HEK293T (cell line): ENCODE measurements around the gene RBM7.

Experiments
- ARNT ChIP-seq: fragments of 450-650 bp; IDR thresholded peaks from 2 replicates; pipeline ENCODE4 v1.6.1; 2017; ENCODE audit warnings: mild to moderate bottlenecking
- CTBP1 ChIP-seq: fragments of 450-650 bp; IDR thresholded peaks from 2 replicates; pipeline ENCODE4 v1.6.1; 2016; ENCODE audit warnings: borderline replicate concordance
- ELF4 ChIP-seq: fragments of 450-650 bp; IDR thresholded peaks from 2 replicates; pipeline ENCODE4 v1.6.1; 2017; ENCODE audit warnings: antibody characterized with exemption
- FOXA1 ChIP-seq: fragments of 450-650 bp; IDR thresholded peaks from 2 replicates; pipeline ENCODE4 v1.6.1; 2016; ENCODE audit warnings: mild to moderate bottlenecking
- FOXM1 ChIP-seq: fragments of 450-650 bp; IDR thresholded peaks from 2 replicates; pipeline ENCODE4 v1.6.1; 2017; ENCODE audit warnings: mild to moderate bottlenecking, borderline replicate concordance
- LEF1 ChIP-seq: fragments of 450-650 bp; IDR thresholded peaks from 2 replicates; pipeline ENCODE4 v1.6.1; 2017; ENCODE audit warnings: mild to moderate bottlenecking, borderline replicate concordance
- PKNOX1 ChIP-seq: fragments of 450-650 bp; IDR thresholded peaks from 2 replicates; pipeline ENCODE4 v1.6.1; 2016
- SP1 ChIP-seq: fragments of 450-650 bp; IDR thresholded peaks from 2 replicates; pipeline ENCODE4 v1.6.1; 2017
- ZNF384 ChIP-seq: fragments of 450-650 bp; IDR thresholded peaks from 2 replicates; pipeline ENCODE4 v1.6.1; 2016

- TF ChIP-seq LEF1: no peak
- TF ChIP-seq FOXA1: no peak
- TF ChIP-seq CTBP1: no peak
- no peak for TF ChIP-seq SP1
- no peak for TF ChIP-seq PKNOX1
- no peak for TF ChIP-seq ZNF384
- TF ChIP-seq FOXM1: no peak
- TF ChIP-seq ELF4: no peak
- no peak for TF ChIP-seq ARNT
Measured at GRCh38 chr11:114377612-114378267, 22.7 kb upstream of the RBM7 start.
